Right lobe of liver (tissue), 6 donors: Measurements from ENCODE around the gene NAV1. TPM values are rescaled to one million over a fixed set of nuclear protein-coding genes. Genes with fewer than 3 reads are reported as not detected.

Experiments
- ATAC-seq, 4 donors: fragments of 200-7000 bp; cut with Tn5 transposase; one replicate each; pipeline ENCODE4 v1.9.1; 2020; ENCODE audit warnings: mild to moderate bottlenecking in 4 of 4, moderate library complexity in 4 of 4
- DNase-seq, 3 donors: peaks; one replicate each; pipeline ENCODE4 v3.0.0-alpha.2; 2020
- H3K27ac ChIP-seq, 3 donors: fragments of 200-600 bp; one replicate each; pipeline ENCODE4 v1.8.0; 2022
- H3K27me3 ChIP-seq, 2 donors: fragments of 200-600 bp; one replicate each; pipeline ENCODE4 v1.8.0; 2022
- H3K36me3 ChIP-seq, 4 donors: fragments of 200-600 bp; sonication (generic) in 1 of 4; one replicate each; pipeline versions ENCODE4 v1.5.1 to v1.8.0; 2017 to 2022; ENCODE audit warnings: control low read depth in 1 of 4
- H3K4me1 ChIP-seq, 4 donors: fragments of 200-600 bp; sonication (generic) in 1 of 4; one replicate each; pipeline versions ENCODE4 v1.5.1 to v1.8.0; 2017 to 2022; ENCODE audit warnings: control low read depth in 1 of 4
- H3K4me3 ChIP-seq, 3 donors: fragments of 200-600 bp; one replicate each; pipeline ENCODE4 v1.8.0; 2022
- H3K9me3 ChIP-seq, 4 donors: fragments of 200-600 bp; sonication (generic) in 1 of 4; one replicate each; pipeline versions ENCODE4 v1.5.1 to v1.8.0; 2017 to 2022; ENCODE audit warnings: control low read depth in 1 of 4
- POLR2A ChIP-seq: fragments of 450-650 bp; IDR thresholded peaks from one replicate; pipeline ENCODE4 v1.6.1; 2017; ENCODE audit warnings: antibody characterized with exemption, mild to moderate bottlenecking
- WGBS: methylation state at CpG from one replicate; pipeline ENCODE4 v1.1.6; 2018; ENCODE audit warnings: low coverage, low lambda C conversion rate; ENCODE audit not compliant: insufficient coverage; ENCODE audit errors: missing lambda C conversion rate; 5-methylcytosine and 5-hydroxymethylcytosine counted together
- intact Hi-C, 2 donors: fragments of 100-400 bp; cut with DNase I; formaldehyde crosslinking; loops; one replicate each; pipeline versions ENCODE4 v1.11.2 to v1.14.1; 2022
- total RNA-seq, 6 experiments: library from RNA; depleted of rRNA in 2 of 6; stranded (reverse); fragments of >200 nt in 2 of 6; fragmentation: NEBNext Ultra II Directional in 3 of 6; extraction: Animal tissue kit (Norgen Biotek cat#: 25700) in 3 of 6; gene quantifications; one replicate each; pipeline versions ENCODE4 v1.1.0 to v1.2.4, GENCODE V29; 2016 to 2023
- TF ChIP-seq, protein P1 (sequence below), 4 donors: fragments of 200-600 bp in 3 of 4; fragments of 450-650 bp in 1 of 4; IDR thresholded peaks; one replicate each; pipeline versions ENCODE4 v1.5.1 to v1.8.0; 2016 to 2022; ENCODE audit warnings: antibody characterized with exemption in 4 of 4, mild to moderate bottlenecking in 2 of 4
- donor health status: DM: no; HTN: yes; CAD: no.
- donor health status: DM: no; HTN: no; CAD: no.
- donor health status: DM: no; HTN: no; CAD: no.
- donor health status: DM: no; HTN: yes; CAD: no.
- donor health status: DM: no; HTN: yes; CAD: no.

The NAV1 gene
- total RNA-seq, 6 experiments from 2014 or later, result 2.1 to 7.4 (median 3.7) TPM

- 84% methylated on average over 3 of the region's 3 CpGs for WGBS
- intact Hi-C loops, result no loop called here
- no peak for TF ChIP-seq POLR2A
- TF ChIP-seq, protein P1, sequence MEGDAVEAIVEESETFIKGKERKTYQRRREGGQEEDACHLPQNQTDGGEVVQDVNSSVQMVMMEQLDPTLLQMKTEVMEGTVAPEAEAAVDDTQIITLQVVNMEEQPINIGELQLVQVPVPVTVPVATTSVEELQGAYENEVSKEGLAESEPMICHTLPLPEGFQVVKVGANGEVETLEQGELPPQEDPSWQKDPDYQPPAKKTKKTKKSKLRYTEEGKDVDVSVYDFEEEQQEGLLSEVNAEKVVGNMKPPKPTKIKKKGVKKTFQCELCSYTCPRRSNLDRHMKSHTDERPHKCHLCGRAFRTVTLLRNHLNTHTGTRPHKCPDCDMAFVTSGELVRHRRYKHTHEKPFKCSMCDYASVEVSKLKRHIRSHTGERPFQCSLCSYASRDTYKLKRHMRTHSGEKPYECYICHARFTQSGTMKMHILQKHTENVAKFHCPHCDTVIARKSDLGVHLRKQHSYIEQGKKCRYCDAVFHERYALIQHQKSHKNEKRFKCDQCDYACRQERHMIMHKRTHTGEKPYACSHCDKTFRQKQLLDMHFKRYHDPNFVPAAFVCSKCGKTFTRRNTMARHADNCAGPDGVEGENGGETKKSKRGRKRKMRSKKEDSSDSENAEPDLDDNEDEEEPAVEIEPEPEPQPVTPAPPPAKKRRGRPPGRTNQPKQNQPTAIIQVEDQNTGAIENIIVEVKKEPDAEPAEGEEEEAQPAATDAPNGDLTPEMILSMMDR (IDR thresholded peaks at IDR 0.05), result no peak
- ATAC-seq (no peak), DNase-seq (no peak)
- no peak overlapping the region for H3K4me3 ChIP-seq
- no peaks in the 10 kb centered on the region for H3K27me3 ChIP-seq
- H3K36me3 ChIP-seq, result no peaks in the 10 kb centered on the region
- no peak overlapping the region for H3K27ac ChIP-seq
- H3K9me3 ChIP-seq, result no peaks in the 10 kb centered on the region
- no peaks in the 10 kb centered on the region for H3K4me1 ChIP-seq
Observed at GRCh38 chr1:201528631-201529252, 10.2 kb upstream of the NAV1 start.

- Histone ChIP-seq H3K27ac (no peak overlapping the region), H3K36me3 (no peaks in the 10 kb centered on the region), H3K9me3 (no peaks in the 10 kb centered on the region), H3K4me3 (no peak overlapping the region), H3K27me3 (no peaks in the 10 kb centered on the region), H3K4me1 (no peaks in the 10 kb centered on the region)
- peak in 1 of 3 donors; percentile 65 for DNase-seq
- 19% methylated on average over 5 of the region's 26 CpGs for WGBS
- no peak for TF ChIP-seq POLR2A
- TF ChIP-seq, protein P1 (IDR thresholded peaks at IDR 0.05), result peak; percentile 57 to 75 (median 64)
- intact Hi-C loops, result no loop called here
- peak; percentile 84 to 91 (median 88) for ATAC-seq
Observed at GRCh38 chr1:201530741-201531531, 8.0 kb upstream of the NAV1 start.

DNA sequence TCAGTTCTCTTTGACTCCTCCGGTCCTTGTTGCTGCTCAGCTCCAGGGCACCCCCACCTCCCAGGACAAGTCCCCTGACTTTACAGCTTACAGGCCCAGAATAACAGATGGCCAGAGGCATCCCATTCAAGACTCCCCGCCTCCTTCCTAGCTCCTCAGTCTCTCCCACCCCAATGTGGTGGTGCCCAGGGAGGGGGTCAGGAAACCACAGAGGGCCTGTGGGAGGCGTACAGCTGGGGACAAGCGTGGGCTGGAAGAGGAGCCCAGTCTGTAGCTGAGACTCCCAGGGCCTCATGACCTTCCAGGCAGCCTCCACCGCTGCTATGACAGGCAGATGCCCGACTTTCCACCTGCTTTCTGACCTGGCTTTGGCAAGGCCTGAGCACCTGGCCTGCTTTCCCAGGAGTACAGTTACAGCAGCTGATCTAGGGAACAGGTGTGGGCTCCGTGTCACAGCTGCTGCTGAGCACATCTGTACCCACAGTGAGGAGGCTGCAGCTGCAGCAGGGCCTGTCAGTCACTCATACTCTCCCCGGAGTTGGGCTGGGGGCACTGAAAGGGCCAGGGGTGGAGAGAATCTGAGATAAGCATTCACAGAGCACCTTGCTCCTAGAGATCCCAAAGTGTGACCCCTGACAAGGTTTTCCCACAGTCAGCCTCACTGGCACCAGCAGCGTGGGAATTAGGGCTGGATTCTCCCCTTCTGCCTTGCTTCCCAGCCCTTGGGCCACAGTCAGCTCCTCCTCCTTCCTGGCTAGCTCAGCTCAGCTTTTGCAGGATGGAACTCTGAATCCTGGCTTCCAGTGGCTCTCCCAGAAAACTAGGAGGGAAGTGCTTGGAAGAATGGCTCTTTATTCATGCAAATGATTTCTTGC, 7.1 kb upstream of the NAV1 start:
- intact Hi-C loops, result no loop called here
- no peaks in the 10 kb centered on the region for H3K4me1 ChIP-seq
- TF ChIP-seq POLR2A, result no peak
- TF ChIP-seq, protein P1 (IDR thresholded peaks at IDR 0.05), result no peak
- H3K36me3 ChIP-seq, result no peaks in the 10 kb centered on the region
- WGBS, result no CpG with 5 or more reads among the region's 9 CpGs
- no peak overlapping the region for H3K4me3 ChIP-seq
- DNase-seq (no peak), ATAC-seq (peak in 1 of 4 donors; percentile 18)
- H3K27me3 ChIP-seq, result no peaks in the 10 kb centered on the region
- H3K9me3 ChIP-seq, result no peaks in the 10 kb centered on the region
- H3K27ac ChIP-seq, result no peak overlapping the region

DNA sequence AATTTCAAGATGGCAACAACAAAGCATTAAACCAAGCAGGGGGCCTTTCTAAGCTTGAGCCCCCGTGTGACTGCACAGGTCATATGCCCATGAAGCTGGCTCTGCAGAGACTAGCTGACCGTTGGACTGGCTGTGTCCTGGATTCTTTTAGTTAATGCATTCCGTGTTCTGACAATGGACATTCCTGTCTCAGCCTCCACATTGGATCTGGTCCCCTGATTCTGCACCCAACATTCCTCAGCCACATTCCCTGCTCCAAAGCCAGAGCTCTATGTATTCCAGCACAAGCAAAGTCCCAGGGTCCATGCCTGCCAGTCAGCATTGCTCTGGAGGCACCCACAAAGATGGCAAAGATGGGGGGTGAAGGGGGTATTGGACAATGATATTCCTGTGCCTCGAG, 5.1 kb upstream of the NAV1 start:
- no peak for DNase-seq
- no peaks in the 10 kb centered on the region for H3K9me3 ChIP-seq
- TF ChIP-seq, protein P1 (IDR thresholded peaks at IDR 0.05), result no peak
- no peak for TF ChIP-seq POLR2A
- no peak overlapping the region for H3K27ac ChIP-seq
- H3K36me3 ChIP-seq, result no peaks in the 10 kb centered on the region
- no peaks in the 10 kb centered on the region for H3K27me3 ChIP-seq
- 65% methylated on average over 2 of the region's 4 CpGs for WGBS
- intact Hi-C loops, result no loop called here
- H3K4me1 ChIP-seq, result peaks cover 0 to 4% (median 0%) of the 10 kb centered on the region in 4 donors
- no peak for ATAC-seq
- H3K4me3 ChIP-seq, result no peak overlapping the region
